Keratinocyte (primary cell): ENCODE measurements around the gene CD99L2.

Source experiments
- CTCF ChIP-seq, 3 experiments: IDR thresholded peaks in 1 of 3; conservative IDR thresholded peaks in 1 of 3; optimal IDR thresholded peaks in 1 of 3; 2 replicates in 2 of 3; 3 replicates in 1 of 3; pipeline versions ENCODE3 to v1.5.1; 2011; ENCODE audit warnings: low read length in 3 of 3, mild to moderate bottlenecking in 3 of 3, moderate library complexity in 2 of 3, control low read depth in 1 of 3, inconsistent platforms in 1 of 3; ENCODE audit not compliant: insufficient read depth in 2 of 3; ENCODE audit errors: extremely low read depth in 1 of 3
- EZH2 ChIP-seq: IDR thresholded peaks from one replicate; pipeline ENCODE4 v1.6.1; 2012; ENCODE audit warnings: inconsistent platforms, mild to moderate bottlenecking, low read length, moderate library complexity

GRCh38 chrX:150761176-150761818 lies 137.2 kb downstream of the CD99L2 start:
- no peak for TF ChIP-seq CTCF (optimal IDR thresholded peaks at IDR 0.05 in 1 of 3, IDR thresholded peaks at IDR 0.05 in 1 of 3, conservative IDR thresholded peaks at IDR 0.05 in 1 of 3; ENCODE audit: extremely low read depth in 1 of 3, insufficient read depth in 2 of 3, low read length in 3 of 3)
- no peak for TF ChIP-seq EZH2
